Cerebellar nuclear complex (tissue), 1 donor: Measurements from ENCODE around the gene MFGE8.
"Not testable (repeated sequence)": the region's sequence is repeated elsewhere in the genome, so short reads cannot be mapped to it uniquely, and the experiment has no call there.

Experiments
- DNase-seq, 2 experiments: peaks; one replicate each; lab custom pipeline; 2025; lab: John Stamatoyannopoulos, UW

Gene MFGE8

GRCh38 chr15:88913017-88913849 is at the start of gene MFGE8:
Gene MFGE8, minus strand, starts transcription at chr15:88913379. Its CDS starts 60 bp downstream, at chr15:88913319.
- DNase-seq = no peak

- no peak for DNase-seq
These were observed 46.3 kb upstream of the MFGE8 start for GRCh38 chr15:88959445-88959844.

GRCh38 chr15:88956906-88957305 is 43.7 kb upstream of the MFGE8 start:
- no peak for DNase-seq

GRCh38 chr15:88956263-88956662 is 43.1 kb upstream of the MFGE8 start:
- no peak for DNase-seq

- no peak for DNase-seq
These were observed 41.5 kb upstream of the MFGE8 start for GRCh38 chr15:88954431-88955277.

- no peak for DNase-seq
These were observed 37.5 kb upstream of the MFGE8 start for GRCh38 chr15:88950600-88951160.

GRCh38 chr15:88949734-88950400 is 36.7 kb upstream of the MFGE8 start:
- DNase-seq = no peak

- DNase-seq = no peak
These were observed 27.0 kb upstream of the MFGE8 start for GRCh38 chr15:88940110-88940675.

GRCh38 chr15:88939486-88939806 is 26.3 kb upstream of the MFGE8 start:
- no peak for DNase-seq

- DNase-seq = no peak
These were observed 25.8 kb upstream of the MFGE8 start for GRCh38 chr15:88938802-88939485.

- not testable (repeated sequence) for DNase-seq
These were observed 21.3 kb upstream of the MFGE8 start for GRCh38 chr15:88934449-88934848.

- no peak for DNase-seq
These were observed 19.7 kb upstream of the MFGE8 start for GRCh38 chr15:88932875-88933330.

GRCh38 chr15:88932271-88932874 is 19.2 kb upstream of the MFGE8 start:
- no peak for DNase-seq

GRCh38 chr15:88930579-88930978 is 17.4 kb upstream of the MFGE8 start:
- DNase-seq = no peak

- DNase-seq = not testable (repeated sequence)
These were observed 16.3 kb upstream of the MFGE8 start for GRCh38 chr15:88929358-88930098.

GRCh38 chr15:88928192-88928591 is 15.0 kb upstream of the MFGE8 start:
- DNase-seq = not testable (repeated sequence)

- DNase-seq = not testable (repeated sequence)
These were observed 12.5 kb upstream of the MFGE8 start for GRCh38 chr15:88925648-88926047.

- not testable (repeated sequence) for DNase-seq
These were observed 7.8 kb upstream of the MFGE8 start for GRCh38 chr15:88920892-88921435.

GRCh38 chr15:88920186-88920891 is 7.2 kb upstream of the MFGE8 start:
- no peak for DNase-seq
